K562 (cell line): ENCODE results near the gene LMLN. TPM values are rescaled to one million over a fixed set of nuclear protein-coding genes. Genes with fewer than 3 reads are reported as not detected.

ENCODE experiments used
- ATAC-seq: fragments of 200-7000 bp; cut with Tn5 transposase; 3 replicates; pipeline ENCODE4 v1.9.1; 2020; ENCODE audit warnings: moderate library complexity
- BruUV-seq: library from RNA; stranded (reverse); fragments of 400-500 nt; replicated peaks from 2 replicates; lab custom pipeline; 2021; lab: Mats Ljungman, UMichigan
- CTCF ChIA-PET: fragments of 300-600 bp; formaldehyde crosslinking; extraction: SDS; loops from one replicate; lab custom pipeline; 2021; ENCODE audit warnings: low intra/inter-chr PET ratio; lab: Yijun Ruan, JAX
- POLR2A ChIA-PET: fragments of 300-600, 350-650 bp; sonication (Branson Sonifier 250); formaldehyde crosslinking; extraction: SDS; loops from one replicate; lab custom pipeline; 2021; ENCODE audit warnings: antibody characterized with exemption, inconsistent platforms; lab: Yijun Ruan, JAX
- DNase-seq, 4 experiments: peaks; one replicate each; pipeline versions ENCODE4 v3.0.0 to v3.0.0-alpha.2; 2011 to 2018; ENCODE audit warnings: low spot score in 3 of 4, mixed read lengths in 3 of 4; ENCODE audit errors: extremely low read depth in 1 of 4
- FAIRE-seq: peaks from 2 replicates; lab custom pipeline; 2011; peaks lifted over from hg19 to GRCh38; lab: Jason Lieb, UNC
- H2AFZ ChIP-seq: 2 replicates; pipeline ENCODE4 v1.6.0; 2011; ENCODE audit warnings: low read depth, low read length, control low read depth, inconsistent platforms
- H3K27ac ChIP-seq: fragments of 200-600 bp; 3 replicates; pipeline ENCODE4 v1.8.0; 2011; ENCODE audit warnings: low read depth, mild to moderate bottlenecking, control low read depth, inconsistent platforms, low read length, moderate library complexity, mixed read lengths; ENCODE audit errors: extremely low read depth
- H3K27me3 ChIP-seq, 2 experiments: fragments of 300-600 bp in 1 of 2; 2 replicates in 1 of 2; 3 replicates in 1 of 2; pipeline versions ENCODE4 v1.6.0 to v1.8.0; 2011; ENCODE audit warnings: inconsistent platforms in 2 of 2, low read length in 2 of 2, mild to moderate bottlenecking in 1 of 2, mixed read lengths in 1 of 2, moderate library complexity in 1 of 2; ENCODE audit not compliant: control insufficient read depth in 2 of 2, insufficient read depth in 2 of 2
- H3K36me3 ChIP-seq: fragments of 300-600 bp; 3 replicates; pipeline ENCODE4 v1.8.0; 2011; ENCODE audit warnings: mild to moderate bottlenecking, low read length, inconsistent platforms; ENCODE audit not compliant: control insufficient read depth, insufficient read depth
- H3K4me1 ChIP-seq, 2 experiments: fragments of 200-600 bp in 1 of 2; replicated peaks in 1 of 2; 2 replicates in 1 of 2; 3 replicates in 1 of 2; pipeline versions ENCODE4 v1.5.1 to v1.8.0; 2011; ENCODE audit warnings: inconsistent platforms in 2 of 2, low read length in 2 of 2, mild to moderate bottlenecking in 1 of 2, mixed read lengths in 1 of 2, moderate library complexity in 1 of 2; ENCODE audit not compliant: control insufficient read depth in 2 of 2, insufficient read depth in 2 of 2
- H3K4me2 ChIP-seq: 2 replicates; pipeline ENCODE4 v1.6.1; 2011; ENCODE audit warnings: low read length, control low read depth, inconsistent platforms, mixed read lengths; ENCODE audit not compliant: insufficient read depth
- H3K4me3 ChIP-seq: fragments of 200-600 bp; sonication (generic), shearing (Covaris generic); 2 replicates; pipeline ENCODE4 v1.5.1; 2016; ENCODE audit warnings: control low read depth, inconsistent platforms
- H3K79me2 ChIP-seq: fragments of 200-600 bp; 3 replicates; pipeline ENCODE4 v1.8.0; 2011; ENCODE audit warnings: low read length, inconsistent platforms; ENCODE audit not compliant: control insufficient read depth, insufficient read depth
- H3K9ac ChIP-seq, 2 experiments: 2 replicates each; pipeline versions ENCODE4 v1.6.0 to v1.6.1; 2011; ENCODE audit warnings: low read depth in 2 of 2, low read length in 2 of 2, control low read depth in 1 of 2, inconsistent platforms in 1 of 2, mild to moderate bottlenecking in 1 of 2, mixed read lengths in 1 of 2; ENCODE audit not compliant: insufficient read depth in 1 of 2
- H3K9me1 ChIP-seq: one replicate; pipeline ENCODE4 v1.6.0; 2011; ENCODE audit warnings: inconsistent platforms, mild to moderate bottlenecking, low read length, moderate library complexity; ENCODE audit not compliant: control insufficient read depth, insufficient read depth
- H3K9me3 ChIP-seq: replicated peaks from 2 replicates; pipeline ENCODE4 v1.5.1; 2011; ENCODE audit warnings: low read depth, low read length, inconsistent platforms; ENCODE audit not compliant: control insufficient read depth, insufficient read depth
- H4K20me1 ChIP-seq: replicated peaks from 2 replicates; pipeline ENCODE4 v1.6.1; 2011; ENCODE audit warnings: low read length, inconsistent platforms, mixed read lengths; ENCODE audit not compliant: control insufficient read depth, insufficient read depth
- ESRRA ChIP-seq: fragments of 450-650 bp; IDR thresholded peaks from 2 replicates; pipeline ENCODE4 v1.6.1; 2014; ENCODE audit warnings: low read depth, mild to moderate bottlenecking, moderate library complexity, borderline replicate concordance
- EZH2 ChIP-seq: IDR thresholded peaks from 2 replicates; pipeline ENCODE4 v1.6.1; 2012; ENCODE audit warnings: low read depth, mild to moderate bottlenecking, inconsistent platforms, low read length, borderline replicate concordance
- JUNB ChIP-seq: fragments of 450-650 bp; formaldehyde crosslinking; conservative IDR thresholded peaks from 2 replicates; pipeline ENCODE4 v1.4.0; 2020; ENCODE audit warnings: mild to moderate bottlenecking
- MYC ChIP-seq, 2 experiments: fragments of 250-450 bp in 1 of 2; sonication (Bioruptor Pico) in 1 of 2; IDR thresholded peaks; 2 replicates each; pipeline versions ENCODE4 v1.5.1 to v1.6.1; 2012 to 2021; ENCODE audit warnings: low read depth in 2 of 2, borderline replicate concordance in 1 of 2, improper control_type of control experiment in 1 of 2, low read length in 1 of 2, mild to moderate bottlenecking in 1 of 2, moderate library complexity in 1 of 2
- POLR3G ChIP-seq: IDR thresholded peaks from 2 replicates; pipeline ENCODE4 v1.6.1; 2011; ENCODE audit not compliant: insufficient read length, insufficient replicate concordance; ENCODE audit errors: extremely low read depth
- RAD21 ChIP-seq, 2 experiments: fragments of 250-450 bp in 1 of 2; fragments of 450-650 bp in 1 of 2; sonication (Bioruptor Pico) in 1 of 2; formaldehyde crosslinking in 1 of 2; IDR thresholded peaks in 1 of 2; conservative IDR thresholded peaks in 1 of 2; 2 replicates each; pipeline versions ENCODE4 v1.4.0 to v1.8.0; 2020 to 2022; ENCODE audit warnings: mild to moderate bottlenecking in 2 of 2, moderate library complexity in 1 of 2
- RCOR1 ChIP-seq, 2 experiments: IDR thresholded peaks; 2 replicates each; pipeline ENCODE4 v1.6.1; 2012; ENCODE audit warnings: low read depth in 2 of 2, low read length in 2 of 2, borderline replicate concordance in 1 of 2, improper control_type of control experiment in 1 of 2
- SMC3 ChIP-seq: conservative IDR thresholded peaks from 2 replicates; pipeline ENCODE4 v1.6.1; 2011; ENCODE audit warnings: low read depth, low read length, improper control_type of control experiment; ENCODE audit not compliant: insufficient read depth
- SP1 ChIP-seq: sonication (generic); formaldehyde crosslinking; IDR thresholded peaks from 2 replicates; pipeline ENCODE4 v1.8.1; 2022; ENCODE audit warnings: mild to moderate bottlenecking, missing genetic modification reagents
- ZNF584 ChIP-seq: fragments of 200-800 bp; sonication (Bioruptor generic); IDR thresholded peaks from 2 replicates; pipeline ENCODE4 v1.6.1; 2016; ENCODE audit warnings: low read depth, mild to moderate bottlenecking, missing genetic modification characterization, missing compliant biosample characterization
- WGBS: fragments of 100-300 bp; shearing (Covaris generic); methylation state at CpG from one replicate; pipeline ENCODE4 v1.1.6; 2016; ENCODE audit warnings: low coverage, mixed read lengths; ENCODE audit not compliant: insufficient coverage; ENCODE audit errors: missing lambda C conversion rate; 5-methylcytosine and 5-hydroxymethylcytosine counted together
- in situ Hi-C: fragments of 300-500 bp; cut with MboI; formaldehyde crosslinking; loops from 4 replicates; pipeline ENCODE4 v1.15.0; 2018; ENCODE audit warnings: inconsistent platforms, mixed read lengths
- intact Hi-C: fragments of 100-400 bp; cut with micrococcal nuclease; formaldehyde crosslinking; loops from 2 replicates; pipeline ENCODE4 v1.14.2; 2022
- polyA plus RNA-seq, 8 experiments: library from polyadenylated mRNA; depleted of rRNA in 4 of 8; stranded (reverse) in 5 of 8; unstranded in 3 of 8; fragments of >200 nt; fragmentation: Nextera tagmentation in 2 of 8; fragmentation: Illumina TruSeq in 1 of 8; extraction: Ambion mirVana in 2 of 8; extraction: Trizol in 1 of 8; gene quantifications; 2 replicates each; pipeline versions ENCODE4 v1.2.1 to v1.2.3, GENCODE V29; 2011 to 2014; ENCODE audit warnings: inconsistent platforms in 1 of 8, missing spikeins in 1 of 8
- total RNA-seq, 7 experiments: library from RNA; depleted of rRNA in 6 of 7; stranded (reverse); fragments of >200 nt in 6 of 7; fragmentation: Illumina TruSeq in 2 of 7; extraction: Trizol in 2 of 7; gene quantifications; 2 replicates each; pipeline versions ENCODE4 v1.2.1 to v1.2.3, GENCODE V29; 2011 to 2021; ENCODE audit warnings: low replicate concordance in 1 of 7
- TF ChIP-seq, protein P1 (sequence below), 3 experiments: IDR thresholded peaks in 2 of 3; conservative IDR thresholded peaks in 1 of 3; 2 replicates each; pipeline ENCODE4 v1.5.1; 2011 to 2012; ENCODE audit warnings: low read length in 3 of 3, mild to moderate bottlenecking in 3 of 3, control low read depth in 2 of 3, improper control_type of control experiment in 1 of 3, inconsistent platforms in 1 of 3, low read depth in 1 of 3, mixed read lengths in 1 of 3, moderate library complexity in 1 of 3; ENCODE audit not compliant: insufficient read depth in 2 of 3
- TF ChIP-seq, protein P2 (sequence below): sonication (generic); formaldehyde crosslinking; IDR thresholded peaks from 2 replicates; pipeline ENCODE4 v1.8.0; 2022; ENCODE audit warnings: mild to moderate bottlenecking, missing genetic modification reagents

The LMLN gene
- total and polyA plus RNA-seq, 9 of the 15 experiments (the other 6 are each of a cell fraction or from before 2014, with no cell fraction given) = 2.2 to 15.9 (median 6.9) TPM

DNA sequence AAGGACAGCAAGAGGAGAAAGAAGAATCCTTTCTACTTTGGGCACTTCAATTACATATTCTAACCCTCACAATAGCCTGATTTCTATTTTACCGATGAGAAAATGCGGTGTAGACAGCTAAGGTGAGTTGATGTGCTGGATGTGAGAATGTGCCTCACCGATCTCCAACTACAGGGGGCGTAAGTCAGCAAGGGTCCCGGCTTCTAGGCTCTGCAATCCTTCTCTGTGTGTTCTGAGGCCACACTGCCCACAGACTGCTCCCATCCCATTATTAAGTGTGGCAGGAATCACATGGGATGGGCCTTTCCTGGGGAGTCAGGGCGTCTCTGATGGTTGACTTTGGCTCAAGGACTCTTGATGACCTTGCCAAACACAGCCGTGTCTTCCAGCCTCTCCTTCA lies 33.6 kb upstream of the LMLN start:
- BruUV-seq = no TSS peak
- Histone ChIP-seq H3K36me3 (no peaks in the 10 kb centered on the region), H3K9me1 (no peaks in the 10 kb centered on the region), H3K4me2 (no peak overlapping the region), H2AFZ (peak overlapping the region; percentile 51; the same call in 1 of the 2 replicates), H3K27ac (no peak overlapping the region), H3K9me3 (no peaks in the 10 kb centered on the region), H3K4me3 (no peak overlapping the region), H3K9ac (no peak overlapping the region), H3K27me3 (no peaks in the 10 kb centered on the region), H4K20me1 (no peaks in the 10 kb centered on the region), H3K4me1 (no peaks in the 10 kb centered on the region; a peak in 1 of 5 replicates), H3K79me2 (no peaks in the 10 kb centered on the region)
- ATAC-seq (peak; percentile 95), DNase-seq (peak; percentile 35 to 57 (median 48)), FAIRE-seq (peak; percentile 75)
- intact Hi-C loops (no loop called here), in situ Hi-C loops (no loop called here)
- ChIA-PET POLR2A (no interaction called here), CTCF (interaction anchor here (0.6 kb wide), 1 partner anchor 118 kb away, joined by 3 read pairs; no protein-coding TSS in a partner anchor)
- TF ChIP-seq, protein P1, sequence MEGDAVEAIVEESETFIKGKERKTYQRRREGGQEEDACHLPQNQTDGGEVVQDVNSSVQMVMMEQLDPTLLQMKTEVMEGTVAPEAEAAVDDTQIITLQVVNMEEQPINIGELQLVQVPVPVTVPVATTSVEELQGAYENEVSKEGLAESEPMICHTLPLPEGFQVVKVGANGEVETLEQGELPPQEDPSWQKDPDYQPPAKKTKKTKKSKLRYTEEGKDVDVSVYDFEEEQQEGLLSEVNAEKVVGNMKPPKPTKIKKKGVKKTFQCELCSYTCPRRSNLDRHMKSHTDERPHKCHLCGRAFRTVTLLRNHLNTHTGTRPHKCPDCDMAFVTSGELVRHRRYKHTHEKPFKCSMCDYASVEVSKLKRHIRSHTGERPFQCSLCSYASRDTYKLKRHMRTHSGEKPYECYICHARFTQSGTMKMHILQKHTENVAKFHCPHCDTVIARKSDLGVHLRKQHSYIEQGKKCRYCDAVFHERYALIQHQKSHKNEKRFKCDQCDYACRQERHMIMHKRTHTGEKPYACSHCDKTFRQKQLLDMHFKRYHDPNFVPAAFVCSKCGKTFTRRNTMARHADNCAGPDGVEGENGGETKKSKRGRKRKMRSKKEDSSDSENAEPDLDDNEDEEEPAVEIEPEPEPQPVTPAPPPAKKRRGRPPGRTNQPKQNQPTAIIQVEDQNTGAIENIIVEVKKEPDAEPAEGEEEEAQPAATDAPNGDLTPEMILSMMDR (IDR thresholded peaks at IDR 0.05 in 2 of 3, conservative IDR thresholded peaks at IDR 0.05 in 1 of 3; ENCODE audit: insufficient read depth in 2 of 3, low read depth in 1 of 3, low read length in 3 of 3) = peak; percentile 62 to 77 (median 66)
- TF ChIP-seq SMC3 (0 out of 2 replicates have a peak, but pooled peaks have one; percentile 11), EZH2 (no peak), MYC (IDR thresholded peaks at IDR 0.05; ENCODE audit: low read depth, low read length) (no peak), MYC (CRISPR knock-in tag; IDR thresholded peaks at IDR 0.05; ENCODE audit: borderline replicate concordance, low read depth) (no peak), SP1 (CRISPR knock-in tag) (0 out of 2 replicates have a peak, but pooled peaks have one; percentile 22), RCOR1 (IDR thresholded peaks at IDR 0.05; ENCODE audit: borderline replicate concordance in 1 of 2, low read depth in 2 of 2, low read length in 2 of 2) (peak in 1 of 2 experiments; percentile 18; a peak in 1 of 4 replicates), RAD21 (CRISPR knock-in tag; conservative IDR thresholded peaks at IDR 0.05 in 1 of 2, IDR thresholded peaks at IDR 0.05 in 1 of 2) (peak in 1 of 2 experiments; percentile 55; a peak in 2 of 4 replicates), ESRRA (peak; percentile 76), POLR3G (no peak), ZNF584 (CRISPR knock-in tag) (no peak), JUNB (CRISPR knock-in tag) (no peak)
- TF ChIP-seq, protein P2, sequence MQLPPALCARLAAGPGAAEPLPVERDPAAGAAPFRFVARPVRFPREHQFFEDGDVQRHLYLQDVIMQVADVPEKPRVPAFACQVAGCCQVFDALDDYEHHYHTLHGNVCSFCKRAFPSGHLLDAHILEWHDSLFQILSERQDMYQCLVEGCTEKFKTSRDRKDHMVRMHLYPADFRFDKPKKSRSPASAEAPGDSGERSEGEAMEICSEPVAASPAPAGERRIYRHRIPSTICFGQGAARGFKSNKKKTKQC (CRISPR knock-in tag) = no peak
- WGBS = 33% methylated on average over 7 of the region's 7 CpGs
